Left lung (tissue), 10 donors: ENCODE results near the gene MOB3B. TPM values are rescaled to one million over a fixed set of nuclear protein-coding genes. Genes with fewer than 3 reads are reported as not detected.

Experiments used
- ATAC-seq: fragments of 200-7000 bp; cut with Tn5 transposase; one replicate; pipeline ENCODE4 v1.9.1; 2020; ENCODE audit warnings: moderate library complexity
- DNase-seq, 4 donors: peaks; one replicate each; pipeline ENCODE4 v3.0.0-alpha.2; 2013 to 2020
- H3K27ac ChIP-seq, 2 donors: fragments of 200-600 bp; sonication (generic) in 1 of 2; one replicate each; pipeline versions ENCODE4 v1.5.0 to v1.8.0; 2020 to 2021
- H3K27me3 ChIP-seq, 2 donors: fragments of 200-600 bp; sonication (generic) in 1 of 2; one replicate each; pipeline versions ENCODE4 v1.5.0 to v1.8.0; 2020 to 2021
- H3K36me3 ChIP-seq, 2 donors: fragments of 200-600 bp; sonication (generic) in 1 of 2; one replicate each; pipeline versions ENCODE4 v1.5.0 to v1.8.0; 2020 to 2021
- H3K4me1 ChIP-seq, 2 donors: fragments of 200-600 bp; one replicate each; pipeline ENCODE4 v1.8.0; 2021
- H3K4me3 ChIP-seq, 2 donors: fragments of 200-600 bp; sonication (generic) in 1 of 2; one replicate each; pipeline versions ENCODE4 v1.5.0 to v1.8.0; 2020 to 2021; ENCODE audit warnings: mild to moderate bottlenecking in 1 of 2
- H3K9me3 ChIP-seq, 2 donors: fragments of 200-600 bp; sonication (generic) in 1 of 2; one replicate each; pipeline versions ENCODE4 v1.5.0 to v1.8.0; 2020 to 2021
- CTCF ChIP-seq, 2 donors: fragments of 200-600 bp; sonication (generic) in 1 of 2; IDR thresholded peaks; one replicate each; pipeline versions ENCODE4 v1.5.0 to v1.8.0; 2021; ENCODE audit warnings: antibody characterized with exemption in 2 of 2
- intact Hi-C, 2 donors: fragments of 100-400 bp; cut with DNase I; formaldehyde crosslinking; loops; one replicate each; pipeline versions ENCODE4 v1.11.2 to v1.14.2; 2022
- polyA plus RNA-seq, 6 donors: library from polyadenylated mRNA; unstranded; fragments of 120-200 nt; gene quantifications; one replicate each; pipeline ENCODE4 v1.2.1, GENCODE V29; 2013; ENCODE audit not compliant: insufficient read length in 6 of 6
- total RNA-seq, 2 donors: library from RNA; stranded (reverse); fragmentation: NEBNext Ultra II Directional; extraction: Animal tissue kit (Norgen Biotek cat#: 25700); gene quantifications; one replicate each; pipeline ENCODE4 v1.2.1, GENCODE V29; 2021
- donor health status: DM: no; HTN: yes; CAD: no.
- donor health status: DM: no; HTN: no; CAD: no.

MOB3B gene
- total and polyA plus RNA-seq, 8 donors: 7.2 to 18.3 (median 15.8) TPM

- Histone ChIP-seq H3K36me3 (no peaks in the 10 kb centered on the region), H3K9me3 (no peaks in the 10 kb centered on the region), H3K4me3 (no peak overlapping the region), H3K27ac (no peak overlapping the region), H3K27me3 (no peaks in the 10 kb centered on the region), H3K4me1 (peaks cover 0 to 13% of the 10 kb centered on the region in 2 donors)
- DNase-seq (no peak), ATAC-seq (no peak)
- intact Hi-C loops: no loop called here
- no peak for TF ChIP-seq CTCF (IDR thresholded peaks at IDR 0.05)
Measured at GRCh38 chr9:27356446-27356845, 173.2 kb downstream of the MOB3B start.

GRCh38 chr9:27355166-27355565, 174.4 kb downstream of the MOB3B start:
- no peaks in the 10 kb centered on the region for H3K27me3 ChIP-seq
- no peaks in the 10 kb centered on the region for H3K9me3 ChIP-seq
- no peak overlapping the region for H3K27ac ChIP-seq
- ATAC-seq (no peak), DNase-seq (no peak)
- H3K4me1 ChIP-seq: peaks cover 0 to 17% of the 10 kb centered on the region in 2 donors
- no peak overlapping the region for H3K4me3 ChIP-seq
- no peaks in the 10 kb centered on the region for H3K36me3 ChIP-seq
- intact Hi-C loops: no loop called here
- no peak for TF ChIP-seq CTCF (IDR thresholded peaks at IDR 0.05)

- Histone ChIP-seq H3K4me1 (peaks cover 0 to 17% of the 10 kb centered on the region in 2 donors), H3K9me3 (no peaks in the 10 kb centered on the region), H3K27me3 (no peaks in the 10 kb centered on the region), H3K36me3 (no peaks in the 10 kb centered on the region), H3K4me3 (no peak overlapping the region), H3K27ac (peak overlapping the region in 1 of 2 donors; percentile 7)
- ATAC-seq: no peak
- DNase-seq: no peak
- TF ChIP-seq CTCF (IDR thresholded peaks at IDR 0.05): no peak
- intact Hi-C loops: no loop called here
Measured at GRCh38 chr9:27353474-27354229, 176.0 kb downstream of the MOB3B start.

- Histone ChIP-seq H3K4me3 (no peak overlapping the region), H3K9me3 (no peaks in the 10 kb centered on the region), H3K36me3 (no peaks in the 10 kb centered on the region), H3K27ac (peak overlapping the region in 1 of 2 donors; percentile 29), H3K4me1 (peaks cover 0 to 17% of the 10 kb centered on the region in 2 donors), H3K27me3 (no peaks in the 10 kb centered on the region)
- no peak for DNase-seq
- TF ChIP-seq CTCF (IDR thresholded peaks at IDR 0.05): no peak
- intact Hi-C loops: no loop called here
- no peak for ATAC-seq
Measured at GRCh38 chr9:27353166-27353473, 176.5 kb downstream of the MOB3B start.

GRCh38 chr9:27352457-27353165, 177.0 kb downstream of the MOB3B start:
- ATAC-seq: peak; percentile 72
- peak in 1 of 4 donors; percentile 67 for DNase-seq
- H3K27ac ChIP-seq: peak overlapping the region in 1 of 2 donors; percentile 29
- no peaks in the 10 kb centered on the region for H3K27me3 ChIP-seq
- peaks cover 0 to 17% of the 10 kb centered on the region in 2 donors for H3K4me1 ChIP-seq
- intact Hi-C loops: no loop called here
- no peaks in the 10 kb centered on the region for H3K36me3 ChIP-seq
- TF ChIP-seq CTCF (IDR thresholded peaks at IDR 0.05): no peak
- H3K9me3 ChIP-seq: no peaks in the 10 kb centered on the region
- H3K4me3 ChIP-seq: no peak overlapping the region
